Measurements from ENCODE around the gene URGCP. TPM values are rescaled to one million over a fixed set of nuclear protein-coding genes. Genes with fewer than 3 reads are reported as not detected.

Gene URGCP
- total and polyA plus RNA-seq, 2 of the 4 experiments (the other 2 are of a cell fraction), result 22.0 to 25.5 TPM

- H3K27me3 ChIP-seq (ENCODE audit: control insufficient read depth, insufficient read depth, low read length), result no peaks in the 10 kb centered on the region
- intact Hi-C loops (cut with micrococcal nuclease) (no loop called here), dilution Hi-C loops (cut with HindIII; ENCODE audit: low sequenced_read_pairs, unreplicated experiment) (no loop called here), in situ Hi-C loops (cut with MboI; ENCODE audit: low sequenced_read_pairs) (no loop called here)
- H4K8ac ChIP-seq (ENCODE audit: low read depth in 2 of 2, low read length in 2 of 2), result no peak overlapping the region; a peak in 1 of 4 replicates
- no peak overlapping the region for H2BK20ac ChIP-seq (ENCODE audit: low read depth, low read length)
- 93% methylated on average over 3 of the region's 7 CpGs; no CpG with 5 or more reads in 1 of the 2 experiments for WGBS, 2 experiments (ENCODE audit: extremely low coverage in 2 of 2, insufficient read length in 1 of 2)
- DNase-seq, result peak; percentile 51
- H3K4me2 ChIP-seq (ENCODE audit: low read depth, low read length), result no peak overlapping the region
- peaks cover 39 to 68% of the 10 kb centered on the region in 2 experiments for H3K79me1 ChIP-seq (ENCODE audit: low read depth in 1 of 2, low read length in 2 of 2)
- H3K4me3 ChIP-seq (ENCODE audit: insufficient read depth, low read depth, low read length), result no peak overlapping the region
- no peak overlapping the region for H3K23ac ChIP-seq (ENCODE audit: low read depth, low read length)
- no peak overlapping the region for H3K56ac ChIP-seq (ENCODE audit: extremely low read depth, insufficient read depth, low read length)
- no peak overlapping the region for H3K4ac ChIP-seq (ENCODE audit: low read depth, low read length)
- H3K18ac ChIP-seq (ENCODE audit: low read depth, low read length), result no peak overlapping the region
- H2BK15ac ChIP-seq (ENCODE audit: low read depth, low read length), result no peak overlapping the region
- H3K9me1 ChIP-seq (ENCODE audit: insufficient read depth, low read length), result peaks cover 12% of the 10 kb centered on the region; the same call in 1 of the 2 replicates
- ChIA-PET CTCF (no interaction called here), POLR2A (ENCODE audit: unreplicated experiment) (no interaction called here)
- peak; percentile 85 for ATAC-seq (ENCODE audit: low read depth)
- no peak overlapping the region for H3K14ac ChIP-seq (replicated peaks; ENCODE audit: low read depth, low read length)
- H2BK120ac ChIP-seq (ENCODE audit: low read depth, low read length), result no peak overlapping the region
- no peak overlapping the region for H3K27ac ChIP-seq (ENCODE audit: insufficient read depth, low read length)
- BruUV-seq (replicated peaks), result no TSS peak
- peaks cover 2% of the 10 kb centered on the region; the same call in 1 of the 2 replicates for H3K4me1 ChIP-seq (ENCODE audit: control insufficient read depth, insufficient read depth, low read length)
- peaks cover 24% of the 10 kb centered on the region for H4K20me1 ChIP-seq (ENCODE audit: insufficient read depth, low read length)
- H2AK9ac ChIP-seq (replicated peaks; ENCODE audit: low read depth, low read length, poor library complexity), result no peak overlapping the region
- no peak overlapping the region for H2AK5ac ChIP-seq (ENCODE audit: low read depth, low read length)
- H3K36me3 ChIP-seq (ENCODE audit: control insufficient read depth, insufficient read depth, low read length), result peaks cover 7% of the 10 kb centered on the region
- H4K5ac ChIP-seq (ENCODE audit: low read depth, low read length), result no peak overlapping the region
- no peak overlapping the region for H2AFZ ChIP-seq (replicated peaks; ENCODE audit: low read length, poor library complexity)
- H3K9ac ChIP-seq (ENCODE audit: low read depth, low read length), result no peak overlapping the region
- no peaks in the 10 kb centered on the region for H3K9me3 ChIP-seq (ENCODE audit: control insufficient read depth, insufficient read depth, low read length)
- no peak overlapping the region for H4K91ac ChIP-seq (ENCODE audit: insufficient read depth, low read depth, low read length)
- no peak overlapping the region for H2BK5ac ChIP-seq (ENCODE audit: low read depth, low read length, poor library complexity, severe bottlenecking)
- TF ChIP-seq RCOR1 (IDR thresholded peaks at IDR 0.05; ENCODE audit: insufficient replicate concordance, low read length) (no peak), NFE2L2 (IDR thresholded peaks at IDR 0.05; ENCODE audit: low read depth, low read length) (no peak), FOS (IDR thresholded peaks at IDR 0.05; ENCODE audit: low read depth, low read length) (no peak), ELK1 (IDR thresholded peaks at IDR 0.05; ENCODE audit: borderline replicate concordance, low read depth, low read length) (no peak), MAFK (IDR thresholded peaks at IDR 0.05; ENCODE audit: low read depth, low read length) (no peak), CTCF (conservative IDR thresholded peaks at IDR 0.05; ENCODE audit: low read depth, low read length) (no peak), MAZ (IDR thresholded peaks at IDR 0.05; ENCODE audit: borderline replicate concordance, low read depth, low read length) (no peak), MXI1 (IDR thresholded peaks at IDR 0.05; ENCODE audit: borderline replicate concordance, low read depth, low read length) (no peak), CEBPB (IDR thresholded peaks at IDR 0.05; ENCODE audit: low read depth, low read length) (no peak), POLR2A (IDR thresholded peaks at IDR 0.05; ENCODE audit: low read depth, low read length) (no peak), CHD1 (IDR thresholded peaks at IDR 0.05; ENCODE audit: low read depth, low read length) (no peak), USF2 (IDR thresholded peaks at IDR 0.05; ENCODE audit: low read depth, low read length) (no peak), RFX5 (IDR thresholded peaks at IDR 0.05; ENCODE audit: low read depth, low read length) (no peak), RAD21 (IDR thresholded peaks at IDR 0.05; ENCODE audit: low read length) (no peak)
Observed at GRCh38 chr7:43888993-43889945, 17.1 kb downstream of the URGCP start.
